Activated naive CD4-positive, alpha-beta T cell treated with anti-CD3 and anti-CD28 coated beads, Interleukin-2, amount 50 U/mL, for 24 hours (primary cell): ENCODE measurements around the gene HDHD5.

Experiments used
- H3K27ac Mint-ChIP-seq: one replicate; pipeline ENCODE4 v1.8.0; 2021; ENCODE audit warnings: mild to moderate bottlenecking, mixed read lengths
- H3K27me3 Mint-ChIP-seq: one replicate; pipeline ENCODE4 v1.8.0; 2021; ENCODE audit warnings: mixed read lengths
- H3K36me3 Mint-ChIP-seq: one replicate; pipeline ENCODE4 v1.8.0; 2021; ENCODE audit warnings: mixed read lengths
- H3K4me1 Mint-ChIP-seq: one replicate; pipeline ENCODE4 v1.8.0; 2021; ENCODE audit warnings: mixed read lengths
- H3K4me3 Mint-ChIP-seq: one replicate; pipeline ENCODE4 v1.8.0; 2021; ENCODE audit warnings: mild to moderate bottlenecking, mixed read lengths
- H3K9me3 Mint-ChIP-seq: one replicate; pipeline ENCODE4 v1.8.0; 2021; ENCODE audit warnings: mixed read lengths

Gene HDHD5

GRCh38 chr22:17117400-17117799 is 41.7 kb downstream of the HDHD5 start:
- Mint-ChIP-seq H3K27me3 (peaks cover 4% of the 10 kb centered on the region), H3K27ac (peak overlapping the region; percentile 60), H3K9me3 (no peaks in the 10 kb centered on the region), H3K4me3 (peak overlapping the region; percentile 73), H3K36me3 (no peaks in the 10 kb centered on the region), H3K4me1 (peaks cover 71% of the 10 kb centered on the region)

GRCh38 chr22:17116572-17117330 is 42.3 kb downstream of the HDHD5 start:
- Mint-ChIP-seq H3K36me3 (no peaks in the 10 kb centered on the region), H3K27me3 (no peaks in the 10 kb centered on the region), H3K9me3 (no peaks in the 10 kb centered on the region), H3K27ac (peak overlapping the region; percentile 15), H3K4me3 (peak overlapping the region; percentile 46), H3K4me1 (peaks cover 73% of the 10 kb centered on the region)

GRCh38 chr22:17115945-17116565 is 43.0 kb downstream of the HDHD5 start:
- Mint-ChIP-seq H3K4me3 (peak overlapping the region; percentile 46), H3K9me3 (no peaks in the 10 kb centered on the region), H3K27ac (peak overlapping the region; percentile 56)

GRCh38 chr22:17115236-17115635 is 43.8 kb downstream of the HDHD5 start:
- Mint-ChIP-seq H3K36me3 (no peaks in the 10 kb centered on the region), H3K9me3 (no peaks in the 10 kb centered on the region), H3K27ac (peak overlapping the region; percentile 56), H3K4me3 (no peak overlapping the region), H3K27me3 (no peaks in the 10 kb centered on the region), H3K4me1 (peaks cover 76% of the 10 kb centered on the region)

More at GRCh38 chr22:17115945-17116565, 43.0 kb downstream of the HDHD5 start:
- Mint-ChIP-seq H3K36me3 (no peaks in the 10 kb centered on the region), H3K4me1 (peaks cover 75% of the 10 kb centered on the region), H3K27me3 (no peaks in the 10 kb centered on the region)

GRCh38 chr22:17114898-17115235 is 44.2 kb downstream of the HDHD5 start:
- Mint-ChIP-seq H3K4me1 (peaks cover 76% of the 10 kb centered on the region), H3K9me3 (no peaks in the 10 kb centered on the region)

GRCh38 chr22:17114173-17114897 is 44.7 kb downstream of the HDHD5 start:
- no peaks in the 10 kb centered on the region for H3K9me3 Mint-ChIP-seq
- H3K36me3 Mint-ChIP-seq = no peaks in the 10 kb centered on the region
- H3K27ac Mint-ChIP-seq = peak overlapping the region; percentile 53
- H3K27me3 Mint-ChIP-seq = no peaks in the 10 kb centered on the region
- H3K4me1 Mint-ChIP-seq = peaks cover 76% of the 10 kb centered on the region
- H3K4me3 Mint-ChIP-seq = no peak overlapping the region

More at GRCh38 chr22:17114898-17115235, 44.2 kb downstream of the HDHD5 start:
- no peaks in the 10 kb centered on the region for H3K36me3 Mint-ChIP-seq
- H3K27ac Mint-ChIP-seq = peak overlapping the region; percentile 19
- no peaks in the 10 kb centered on the region for H3K27me3 Mint-ChIP-seq
- H3K4me3 Mint-ChIP-seq = no peak overlapping the region

- H3K4me1 Mint-ChIP-seq = peaks cover 69% of the 10 kb centered on the region
- no peak overlapping the region for H3K4me3 Mint-ChIP-seq
- H3K9me3 Mint-ChIP-seq = no peaks in the 10 kb centered on the region
- peak overlapping the region; percentile 30 for H3K27ac Mint-ChIP-seq
- H3K36me3 Mint-ChIP-seq = no peaks in the 10 kb centered on the region
- no peaks in the 10 kb centered on the region for H3K27me3 Mint-ChIP-seq
These were observed 45.5 kb downstream of the HDHD5 start for GRCh38 chr22:17113600-17113999.

- Mint-ChIP-seq H3K4me1 (peaks cover 63% of the 10 kb centered on the region), H3K27ac (no peak overlapping the region), H3K9me3 (no peaks in the 10 kb centered on the region), H3K27me3 (no peaks in the 10 kb centered on the region), H3K4me3 (no peak overlapping the region), H3K36me3 (no peaks in the 10 kb centered on the region)
These were observed 46.5 kb downstream of the HDHD5 start for GRCh38 chr22:17112491-17113042.

GRCh38 chr22:17110791-17111550 is 48.1 kb downstream of the HDHD5 start:
- no peaks in the 10 kb centered on the region for H3K36me3 Mint-ChIP-seq
- H3K4me3 Mint-ChIP-seq = no peak overlapping the region
- H3K27me3 Mint-ChIP-seq = no peaks in the 10 kb centered on the region
- H3K9me3 Mint-ChIP-seq = no peaks in the 10 kb centered on the region
- H3K4me1 Mint-ChIP-seq = peaks cover 63% of the 10 kb centered on the region
- peak overlapping the region; percentile 78 for H3K27ac Mint-ChIP-seq

GRCh38 chr22:17109976-17110375 is 49.1 kb downstream of the HDHD5 start:
- peaks cover 61% of the 10 kb centered on the region for H3K4me1 Mint-ChIP-seq
- no peak overlapping the region for H3K27ac Mint-ChIP-seq
- no peak overlapping the region for H3K4me3 Mint-ChIP-seq
- no peaks in the 10 kb centered on the region for H3K27me3 Mint-ChIP-seq
- H3K36me3 Mint-ChIP-seq = no peaks in the 10 kb centered on the region
- H3K9me3 Mint-ChIP-seq = no peaks in the 10 kb centered on the region

- Mint-ChIP-seq H3K4me1 (peaks cover 61% of the 10 kb centered on the region), H3K27ac (no peak overlapping the region), H3K27me3 (no peaks in the 10 kb centered on the region), H3K9me3 (no peaks in the 10 kb centered on the region), H3K4me3 (no peak overlapping the region), H3K36me3 (peaks cover 2% of the 10 kb centered on the region)
These were observed 49.8 kb downstream of the HDHD5 start for GRCh38 chr22:17109113-17109865.

- H3K36me3 Mint-ChIP-seq = peaks cover 2% of the 10 kb centered on the region
- H3K9me3 Mint-ChIP-seq = no peaks in the 10 kb centered on the region
- H3K4me1 Mint-ChIP-seq = peaks cover 56% of the 10 kb centered on the region
- H3K4me3 Mint-ChIP-seq = no peak overlapping the region
- no peak overlapping the region for H3K27ac Mint-ChIP-seq
- H3K27me3 Mint-ChIP-seq = no peaks in the 10 kb centered on the region
These were observed 50.6 kb downstream of the HDHD5 start for GRCh38 chr22:17108256-17109112.

GRCh38 chr22:17107547-17107810 is 51.6 kb downstream of the HDHD5 start:
- Mint-ChIP-seq H3K27ac (peak overlapping the region; percentile 81), H3K36me3 (peaks cover 5% of the 10 kb centered on the region), H3K4me3 (no peak overlapping the region), H3K9me3 (no peaks in the 10 kb centered on the region), H3K27me3 (no peaks in the 10 kb centered on the region), H3K4me1 (peaks cover 58% of the 10 kb centered on the region)
